ENCODE measurements around the gene FGF11.

Gene FGF11

DNA sequence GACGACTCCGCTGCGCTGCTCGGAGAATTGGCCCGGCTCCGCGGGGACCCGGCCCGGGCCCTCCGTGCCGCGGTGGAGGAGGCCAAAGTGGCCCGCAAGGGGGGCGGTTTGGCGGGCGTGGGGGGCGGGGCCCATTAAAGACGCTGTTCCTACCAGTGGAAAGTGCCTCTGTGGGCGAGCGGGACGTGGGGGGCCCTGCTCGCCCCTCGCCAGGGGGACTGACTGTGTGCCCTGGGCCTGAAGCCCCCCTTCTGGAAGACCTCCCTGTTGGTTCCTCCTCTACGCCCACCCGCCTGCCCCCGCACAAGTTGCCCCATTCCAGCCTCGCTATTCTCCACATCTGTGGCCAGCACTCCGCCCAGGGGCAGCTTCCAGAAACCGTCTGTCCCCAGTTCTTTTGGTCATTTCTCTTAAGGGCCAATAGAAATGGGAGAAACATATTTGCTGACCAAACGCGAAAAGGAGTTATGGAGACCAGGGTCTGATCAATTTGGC, 1.9 kb upstream of the FGF11 start:
- Histone ChIP-seq H3K9me3 (ENCODE audit: control insufficient read depth, insufficient read depth, low read depth, low read length) (no peaks in the 10 kb centered on the region), H3K27ac (ENCODE audit: extremely low read depth, low read depth, low read length) (peak overlapping the region; percentile 9; the same call in 1 of the 2 replicates), H3K4me1 (ENCODE audit: control insufficient read depth, insufficient read depth, low read length) (peaks cover 18% of the 10 kb centered on the region), H3K4me3 (ENCODE audit: low read depth, low read length) (no peak overlapping the region), H3K36me3 (ENCODE audit: control insufficient read depth in 2 of 2, insufficient read depth in 1 of 2, low read length in 2 of 2) (no peaks in the 10 kb centered on the region)
- POLR2A ChIA-PET, result interaction anchor here (0.7 to 3.5 kb wide), 6 partner anchors 8 to 81 kb away, joined by 3 to 45 read pairs (median 5); partner anchors contain the start of genes CHRNB1, POLR2A and TMEM256
- CTCF ChIA-PET, result interaction anchor here (0.6 to 3.9 kb wide), 28 partner anchors 8 to 377 kb away, joined by 3 to 37 read pairs (median 5); partner anchors contain the start of genes CHRNB1, NEURL4, SLC2A4 and SLC35G6
- TF ChIP-seq ZFHX2 (tag by site-specific recombination; conservative IDR thresholded peaks at IDR 0.05), result peak; percentile 49; the same call in 1 of the 2 replicates
- TF ChIP-seq ZNF555 (tag by site-specific recombination; conservative IDR thresholded peaks at IDR 0.05), result no peak

- ChIA-PET CTCF (interaction anchor here (0.8 to 3.9 kb wide), 4 partner anchors 7 to 123 kb away, joined by 3 to 37 read pairs (median 8); partner anchors contain the start of genes CHRNB1 and TMEM95), POLR2A (interaction anchor here (0.5 kb wide), 1 partner anchor 757 kb away, joined by 4 read pairs; no protein-coding TSS in a partner anchor)
- H3K36me3 ChIP-seq (ENCODE audit: control insufficient read depth in 2 of 2, insufficient read depth in 1 of 2, low read length in 2 of 2), result no peaks in the 10 kb centered on the region
- peaks cover 18% of the 10 kb centered on the region for H3K4me1 ChIP-seq (ENCODE audit: control insufficient read depth, insufficient read depth, low read length)
- H3K9me3 ChIP-seq (ENCODE audit: control insufficient read depth, insufficient read depth, low read depth, low read length), result no peaks in the 10 kb centered on the region
- TF ChIP-seq ZNF701 (tag by site-specific recombination; IDR thresholded peaks at IDR 0.05) (no peak), MYNN (tag by site-specific recombination; IDR thresholded peaks at IDR 0.05; ENCODE audit: borderline replicate concordance) (no peak), ZNF670 (tag by site-specific recombination; IDR thresholded peaks at IDR 0.05; ENCODE audit: low read depth) (no peak)
- TF ChIP-seq, protein P1, sequence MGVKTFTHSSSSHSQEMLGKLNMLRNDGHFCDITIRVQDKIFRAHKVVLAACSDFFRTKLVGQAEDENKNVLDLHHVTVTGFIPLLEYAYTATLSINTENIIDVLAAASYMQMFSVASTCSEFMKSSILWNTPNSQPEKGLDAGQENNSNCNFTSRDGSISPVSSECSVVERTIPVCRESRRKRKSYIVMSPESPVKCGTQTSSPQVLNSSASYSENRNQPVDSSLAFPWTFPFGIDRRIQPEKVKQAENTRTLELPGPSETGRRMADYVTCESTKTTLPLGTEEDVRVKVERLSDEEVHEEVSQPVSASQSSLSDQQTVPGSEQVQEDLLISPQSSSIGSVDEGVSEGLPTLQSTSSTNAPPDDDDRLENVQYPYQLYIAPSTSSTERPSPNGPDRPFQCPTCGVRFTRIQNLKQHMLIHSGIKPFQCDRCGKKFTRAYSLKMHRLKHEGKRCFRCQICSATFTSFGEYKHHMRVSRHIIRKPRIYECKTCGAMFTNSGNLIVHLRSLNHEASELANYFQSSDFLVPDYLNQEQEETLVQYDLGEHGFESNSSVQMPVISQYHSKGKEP (tag by site-specific recombination; IDR thresholded peaks at IDR 0.05), result no peak
- H3K4me3 ChIP-seq (ENCODE audit: low read depth, low read length), result no peak overlapping the region
- H3K27ac ChIP-seq (ENCODE audit: extremely low read depth, low read depth, low read length), result 0 out of 2 replicates have a peak overlapping the region, but pooled peaks have one; percentile 9
These were observed 1.2 kb upstream of the FGF11 start for GRCh38 chr17:7437950-7438614.

GRCh38 chr17:7438656-7439460, 454 bp upstream of the FGF11 start:
- Histone ChIP-seq H3K4me3 (ENCODE audit: low read depth, low read length) (no peak overlapping the region), H3K4me1 (ENCODE audit: control insufficient read depth, insufficient read depth, low read length) (peaks cover 18% of the 10 kb centered on the region), H3K36me3 (ENCODE audit: control insufficient read depth in 2 of 2, insufficient read depth in 1 of 2, low read length in 2 of 2) (no peaks in the 10 kb centered on the region), H3K27ac (ENCODE audit: extremely low read depth, low read depth, low read length) (no peak overlapping the region), H3K9me3 (ENCODE audit: control insufficient read depth, insufficient read depth, low read depth, low read length) (no peaks in the 10 kb centered on the region)
- ChIA-PET CTCF (interaction anchor here (0.8 to 3.8 kb wide), 3 partner anchors 37 to 122 kb away, joined by 3 to 18 read pairs (median 3); partner anchors contain the start of gene TMEM95), POLR2A (interaction anchor here (0.5 to 3.1 kb wide), 3 partner anchors 35 to 756 kb away, joined by 3 to 21 read pairs (median 4); partner anchors contain the start of genes POLR2A and TMEM256)
- TF ChIP-seq IKZF3 (tag by site-specific recombination; IDR thresholded peaks at IDR 0.05), result peak; percentile 12; the same call in 1 of the 2 replicates
- TF ChIP-seq ZNF335 (tag by site-specific recombination; conservative IDR thresholded peaks at IDR 0.05), result peak; percentile 63
- no peak for TF ChIP-seq ZNF747 (tag by site-specific recombination; IDR thresholded peaks at IDR 0.05)
- TF ChIP-seq ZNF341 (tag by site-specific recombination; IDR thresholded peaks at IDR 0.05; ENCODE audit: low read depth), result no peak
- no peak for TF ChIP-seq ZNF449 (tag by site-specific recombination; IDR thresholded peaks at IDR 0.05)
- no peak for TF ChIP-seq ZNF548 (tag by site-specific recombination; IDR thresholded peaks at IDR 0.05)
